NCI-H1092 (cell line): ENCODE measurements around the gene SLC25A30.
"Not testable (repeated sequence)": the region's sequence is repeated elsewhere in the genome, so short reads cannot be mapped to it uniquely, and the experiment has no call there.

Source experiments
- DNase-seq: peaks from one replicate; lab custom pipeline; 2025; lab: John Stamatoyannopoulos, UW

The SLC25A30 gene

GRCh38 chr13:45391926-45392325 is 26.2 kb downstream of the SLC25A30 start:
- DNase-seq = no peak

GRCh38 chr13:45391128-45391527 is 27.0 kb downstream of the SLC25A30 start:
- not testable (repeated sequence) for DNase-seq

DNA sequence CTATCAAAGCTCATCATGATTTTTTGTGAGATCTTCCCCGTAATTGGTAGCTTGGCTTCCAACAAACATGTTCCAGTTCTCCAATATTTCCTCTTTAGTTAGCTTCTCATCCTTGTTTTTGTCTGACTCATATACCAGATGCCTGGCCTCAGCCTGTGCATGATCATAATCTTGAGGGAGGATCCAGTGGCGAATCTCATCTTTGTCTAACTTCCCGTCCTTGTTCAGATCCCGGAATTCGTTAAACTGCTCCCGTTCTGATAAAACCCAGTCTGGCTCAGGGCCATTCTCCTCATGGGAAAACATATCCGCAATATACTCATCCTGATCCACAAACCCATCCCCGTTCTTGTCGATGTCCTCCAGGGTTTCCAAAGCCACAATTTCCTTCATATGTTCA is 27.8 kb downstream of the SLC25A30 start:
- DNase-seq = not testable (repeated sequence)

DNA sequence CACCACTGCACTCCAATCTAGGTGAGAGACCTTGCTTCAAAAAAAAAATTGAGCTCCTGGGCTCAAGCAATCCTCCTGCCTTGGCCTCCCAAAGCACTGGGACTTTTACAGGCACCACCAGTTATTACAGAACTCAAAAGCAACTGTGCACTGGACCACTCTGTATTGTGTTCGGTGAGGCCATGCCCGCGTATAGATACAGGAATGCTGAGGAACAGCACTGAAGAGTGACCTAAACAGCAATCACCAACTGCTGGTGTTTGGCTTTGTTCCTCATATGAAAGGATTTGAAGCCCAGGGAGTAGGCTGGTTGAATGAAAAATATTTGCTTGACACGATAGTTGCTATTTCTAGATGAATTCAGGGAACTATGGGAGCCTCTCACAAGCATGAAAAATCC is 29.5 kb downstream of the SLC25A30 start:
- DNase-seq = no peak

- DNase-seq = not testable (repeated sequence)
Measured at GRCh38 chr13:45386892-45387575, 31.1 kb downstream of the SLC25A30 start.

DNA sequence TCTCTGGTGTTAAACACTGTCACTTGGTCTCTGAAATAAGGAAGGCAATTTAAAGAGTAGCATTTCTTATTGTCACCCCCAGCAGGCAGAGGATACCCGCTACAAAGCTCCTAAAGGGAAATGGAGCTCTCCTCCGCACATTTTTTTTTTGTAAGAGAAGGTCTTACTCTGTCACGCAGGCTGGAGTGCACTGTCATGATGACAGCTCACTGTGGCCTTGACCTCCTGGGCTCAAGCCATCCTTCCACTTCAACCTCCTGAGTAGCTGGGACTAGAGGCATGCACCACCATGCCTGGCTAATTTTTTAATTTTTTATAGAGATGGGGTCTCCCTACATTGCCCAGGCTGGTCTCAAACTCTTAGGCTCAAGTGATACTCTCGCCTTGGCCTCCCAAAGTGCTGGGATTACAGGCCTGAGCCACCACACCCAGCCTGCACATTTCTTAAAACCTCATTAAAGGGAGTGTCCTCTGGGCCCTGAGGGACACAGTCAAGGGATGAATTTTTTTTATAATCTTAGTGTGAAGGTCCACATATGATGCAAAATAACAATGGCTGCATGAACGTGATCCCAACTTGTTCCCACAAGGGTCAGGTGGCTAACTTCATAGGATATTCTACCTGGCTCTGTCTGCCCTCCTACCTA is 32.1 kb downstream of the SLC25A30 start:
- no peak for DNase-seq

- DNase-seq = no peak
Measured at GRCh38 chr13:45385320-45385719, 32.9 kb downstream of the SLC25A30 start.

DNA sequence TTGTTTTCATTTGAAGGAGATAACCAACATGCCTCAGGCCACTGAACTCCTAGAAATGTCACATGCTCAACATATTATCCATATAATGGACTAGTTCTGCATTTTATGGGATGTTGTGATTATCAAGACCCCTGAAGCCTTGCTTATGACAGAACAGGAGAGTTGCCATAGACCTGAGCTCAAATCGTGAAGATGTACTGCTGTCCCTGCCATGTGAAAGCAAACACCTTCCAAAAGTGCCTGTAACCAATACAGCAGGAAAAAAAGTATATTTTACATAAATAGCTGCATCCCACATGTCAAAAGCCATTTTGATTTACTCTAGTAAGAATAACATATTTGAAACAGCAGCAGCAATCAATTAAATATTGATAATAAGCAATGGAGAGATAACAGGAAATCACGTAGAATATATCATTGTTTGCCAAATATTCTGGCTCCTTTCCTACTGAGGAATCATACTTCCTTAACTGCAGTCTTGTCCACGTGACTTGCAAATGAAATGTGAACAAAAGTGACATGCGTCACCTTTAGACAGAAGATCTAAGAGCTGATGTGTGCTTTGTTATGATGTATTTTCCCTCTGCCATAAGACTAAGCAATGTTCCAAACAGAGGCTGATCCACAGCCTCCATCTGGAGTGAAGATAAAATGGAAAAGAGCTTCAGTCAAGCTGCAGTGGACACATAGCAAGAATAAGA is 33.5 kb downstream of the SLC25A30 start:
- no peak for DNase-seq

- DNase-seq = not testable (repeated sequence)
Measured at GRCh38 chr13:45382739-45383138, 35.4 kb downstream of the SLC25A30 start.

- DNase-seq = no peak
Measured at GRCh38 chr13:45381196-45381595, 37.0 kb downstream of the SLC25A30 start.

GRCh38 chr13:45380708-45381107 is 37.5 kb downstream of the SLC25A30 start:
- DNase-seq = not testable (repeated sequence)

DNA sequence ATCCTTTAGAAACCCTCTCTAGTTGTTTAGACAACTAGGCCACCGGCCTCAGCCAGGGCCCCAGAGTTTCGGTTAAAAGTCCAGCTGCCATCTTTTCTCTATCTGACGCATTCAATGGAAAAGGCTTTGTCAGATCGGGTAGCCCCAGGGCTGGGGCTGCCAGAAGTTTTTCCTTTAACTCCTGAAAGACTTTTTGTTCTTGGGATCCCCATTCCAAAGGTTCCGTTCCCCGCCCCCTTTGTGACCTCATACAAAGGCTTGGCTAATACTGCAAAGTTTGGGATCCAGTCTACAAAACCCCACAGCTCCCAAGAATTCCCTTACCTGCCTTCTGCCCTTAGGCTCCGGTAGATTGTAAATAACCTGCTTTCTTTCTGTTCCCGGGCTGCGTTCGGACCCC is 38.7 kb downstream of the SLC25A30 start:
- DNase-seq = not testable (repeated sequence)

GRCh38 chr13:45378786-45379185 is 39.4 kb downstream of the SLC25A30 start:
- not testable (repeated sequence) for DNase-seq

DNA sequence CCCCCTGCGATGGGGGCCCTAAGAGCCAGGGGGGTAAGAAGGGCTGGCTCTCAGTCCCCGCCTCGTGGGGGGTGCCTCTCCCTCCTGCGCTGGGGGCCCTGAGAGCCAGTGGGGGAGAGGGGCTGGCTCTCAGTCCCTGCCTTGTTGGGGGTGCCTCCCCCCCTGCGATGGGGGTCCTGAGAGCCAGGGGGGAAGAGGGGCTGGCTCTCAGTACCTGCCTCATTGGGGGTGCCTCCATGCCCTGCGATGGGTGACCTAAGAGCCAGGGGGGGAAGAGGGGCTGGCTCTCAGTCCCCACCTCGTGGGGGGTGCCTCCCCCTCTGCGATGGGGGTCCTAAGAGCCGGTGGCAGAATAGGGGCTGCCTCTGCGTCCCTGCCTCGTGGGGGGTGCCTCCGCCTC is 40.9 kb downstream of the SLC25A30 start:
- not testable (repeated sequence) for DNase-seq

DNA sequence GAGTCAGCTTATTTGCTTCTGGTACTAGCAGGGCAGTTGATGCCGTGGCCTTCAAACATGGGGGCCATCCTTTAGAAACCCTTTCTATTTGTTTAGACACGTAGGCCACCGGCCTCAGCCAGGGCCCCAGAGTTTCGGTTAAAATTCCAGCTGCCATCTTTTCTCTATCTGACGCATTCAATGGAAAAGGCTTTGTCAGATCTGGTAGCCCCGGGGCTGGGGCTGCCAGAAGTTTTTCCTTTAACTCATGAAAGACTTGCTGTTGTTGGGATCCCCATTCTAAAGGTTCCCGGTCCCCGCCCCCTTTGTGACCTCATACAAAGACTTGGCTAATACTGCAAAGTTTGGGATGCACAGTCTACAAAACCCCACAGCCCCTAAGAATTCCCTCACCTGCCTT is 41.5 kb downstream of the SLC25A30 start:
- DNase-seq = not testable (repeated sequence)

DNA sequence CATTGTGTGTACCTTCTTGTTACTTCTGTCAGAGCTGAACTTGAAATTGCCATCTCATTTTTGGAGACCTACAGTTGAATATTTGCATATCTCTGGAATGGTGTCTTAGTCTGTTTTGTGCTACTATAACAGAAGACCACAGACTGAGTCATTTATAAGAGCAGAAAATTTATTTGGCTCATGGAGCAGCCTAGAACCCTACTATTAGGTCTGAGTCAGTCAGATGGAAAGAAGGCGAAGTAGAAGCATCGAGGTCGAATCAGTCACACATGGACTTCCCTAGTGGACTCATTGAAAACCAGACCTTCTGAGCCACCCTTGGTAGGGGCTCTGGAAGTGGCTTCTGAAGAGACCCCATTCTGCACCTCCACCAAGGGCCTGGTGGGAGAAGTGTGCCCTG is 43.3 kb downstream of the SLC25A30 start:
- DNase-seq = no peak

DNA sequence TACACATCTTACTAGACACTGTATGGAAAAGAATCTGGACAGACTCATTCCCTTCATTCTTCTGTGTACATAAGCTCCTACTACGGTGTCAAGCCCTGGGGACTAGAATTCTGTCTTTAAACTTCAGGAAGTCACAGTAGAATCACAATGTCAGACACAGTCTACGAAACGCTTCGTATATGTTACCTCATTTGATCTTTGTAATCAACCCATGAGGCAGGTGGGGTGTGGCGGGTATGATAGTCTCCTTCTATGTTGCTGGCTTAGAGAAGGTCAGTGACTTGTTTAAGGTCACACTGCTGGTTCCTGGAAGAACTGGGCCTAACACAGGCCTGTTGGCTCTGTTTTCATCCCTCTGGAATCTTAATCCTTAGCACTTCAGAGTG is 45.0 kb downstream of the SLC25A30 start:
- DNase-seq = no peak

- DNase-seq = no peak
Measured at GRCh38 chr13:45372189-45373161, 45.7 kb downstream of the SLC25A30 start.

- no peak for DNase-seq
Measured at GRCh38 chr13:45370922-45371406, 47.2 kb downstream of the SLC25A30 start.

DNA sequence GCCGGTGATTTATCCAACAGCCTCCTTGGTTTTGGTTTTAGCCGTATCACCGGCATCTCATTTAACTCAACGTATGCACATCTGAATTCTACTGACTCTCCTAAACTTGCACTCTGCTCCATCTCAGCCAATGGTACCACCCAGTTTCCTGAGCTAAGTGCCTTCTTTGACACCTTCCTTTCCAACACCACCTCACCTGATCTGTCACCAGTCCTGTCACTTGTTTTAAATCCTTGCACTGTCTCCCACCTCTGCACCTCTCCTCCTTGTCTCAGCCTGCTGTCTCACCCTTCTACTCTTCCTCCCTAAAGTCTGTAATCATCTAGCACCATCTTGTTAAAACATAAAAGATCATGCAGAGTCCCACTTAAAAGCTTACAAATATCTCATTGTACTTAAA is 49.1 kb downstream of the SLC25A30 start:
- DNase-seq = no peak

GRCh38 chr13:45368571-45368970 is 49.6 kb downstream of the SLC25A30 start:
- DNase-seq = no peak

DNA sequence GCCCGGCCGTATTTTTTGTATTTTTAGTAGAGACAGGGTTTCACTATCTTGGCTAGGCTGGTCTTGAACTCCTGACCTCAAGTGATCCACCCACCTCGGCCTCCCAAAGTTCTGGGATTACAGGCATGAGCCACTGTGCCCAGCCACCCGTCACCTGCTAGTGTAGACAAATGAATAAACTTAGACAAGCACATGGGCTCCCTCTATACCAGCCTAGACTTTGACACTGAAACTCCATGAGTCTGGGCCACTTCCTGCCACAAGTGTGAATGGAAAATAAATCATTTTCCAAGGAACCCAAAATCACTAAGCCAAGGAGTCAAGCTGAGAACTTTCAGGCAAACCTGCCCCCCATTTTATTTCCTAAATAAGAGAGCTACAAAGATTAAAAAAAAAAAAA is 50.2 kb downstream of the SLC25A30 start:
- no peak for DNase-seq
